Ureter (tissue), 1 donor: ENCODE measurements around the gene SSC4D. TPM values are rescaled to one million over a fixed set of nuclear protein-coding genes. Genes with fewer than 3 reads are reported as not detected.

Experiments
- DNase-seq: peaks from one replicate; pipeline ENCODE4 v3.0.0-alpha.2; 2020; ENCODE audit warnings: low spot score
- total RNA-seq: library from RNA; stranded (reverse); gene quantifications from one replicate; pipeline ENCODE4 v1.2.4, GENCODE V29; 2023
- donor health status: DM: yes; HTN: yes; CAD: no.

SSC4D gene
- total RNA-seq, 1 donor from 2014 or later: 0.70 TPM

DNA sequence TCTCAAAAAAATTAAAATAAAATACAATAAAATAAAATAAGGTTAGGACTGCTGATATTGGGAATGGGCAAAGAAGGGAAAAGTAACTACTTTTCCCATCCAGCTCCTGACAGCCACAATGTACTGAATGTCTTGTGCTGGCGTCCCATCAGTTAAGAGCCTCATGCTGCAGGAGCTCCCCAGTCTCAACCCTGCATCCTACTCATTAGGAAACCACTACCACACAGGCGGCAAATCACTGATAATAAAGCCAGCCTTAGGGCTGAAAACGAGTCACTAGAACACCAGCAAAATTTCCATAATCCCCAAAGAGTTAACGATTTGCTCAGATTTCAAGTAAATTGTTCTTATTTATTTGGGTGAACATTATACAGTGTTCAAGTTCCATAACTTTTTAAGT is 55.0 kb downstream of the SSC4D start:
- no peak for DNase-seq

DNA sequence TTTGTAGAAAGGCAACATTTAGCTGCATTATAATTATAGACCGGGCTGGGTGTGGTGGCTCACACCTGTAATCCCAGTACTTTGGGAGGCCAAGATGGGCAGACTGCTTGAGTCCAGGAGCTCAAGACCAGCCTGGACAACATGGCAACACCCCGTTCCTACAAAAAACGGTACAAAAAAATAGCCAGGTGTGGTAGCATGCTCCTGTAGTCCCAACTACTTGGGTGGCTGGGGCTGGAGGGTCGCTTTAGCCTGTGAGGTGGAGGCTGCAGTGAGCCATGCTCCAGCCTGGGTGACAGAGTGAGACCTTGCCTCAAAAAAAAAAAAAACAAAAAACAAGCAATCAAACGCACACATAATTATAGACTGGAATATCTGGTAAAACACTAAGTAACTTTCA is 55.8 kb downstream of the SSC4D start:
- DNase-seq: no peak

DNA sequence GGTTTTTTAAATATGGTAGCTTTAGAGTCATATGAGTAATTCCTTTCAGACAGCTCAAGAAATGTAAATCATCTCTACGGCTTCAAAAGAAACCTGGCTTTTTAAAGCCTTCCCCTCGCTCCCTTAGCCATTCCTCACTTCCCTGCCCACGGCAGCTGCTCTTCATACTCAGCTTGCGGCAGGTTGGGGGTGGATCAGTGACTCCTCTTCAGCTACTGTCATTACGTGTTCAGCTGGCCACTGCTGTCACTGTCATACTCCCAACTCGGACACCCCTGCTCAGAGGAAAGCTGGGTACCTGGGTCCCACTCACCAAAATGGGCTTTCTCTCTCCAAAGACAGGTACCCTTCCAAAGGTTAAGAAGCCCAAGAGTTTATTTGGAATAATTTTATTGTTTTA is 57.3 kb downstream of the SSC4D start:
- no peak for DNase-seq

DNA sequence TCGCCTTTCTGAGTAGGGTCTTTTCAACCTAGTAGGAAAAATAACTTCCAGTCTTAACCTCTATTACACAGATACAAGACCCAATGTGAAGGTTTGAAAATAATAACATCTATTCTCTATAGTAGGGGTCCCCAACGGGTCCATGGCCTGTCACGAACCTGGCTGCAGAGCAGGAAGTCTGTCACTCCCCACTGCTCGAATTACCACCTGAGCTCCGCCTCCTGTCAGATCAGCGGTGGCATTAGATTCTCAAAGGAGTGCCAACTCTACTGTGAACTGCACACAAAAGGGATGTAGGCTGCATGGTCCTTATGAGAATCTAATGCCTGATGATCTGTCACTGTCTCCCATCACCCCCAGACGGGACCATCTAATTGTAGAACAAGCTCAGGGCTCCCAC is 58.1 kb downstream of the SSC4D start:
- DNase-seq: no peak

DNA sequence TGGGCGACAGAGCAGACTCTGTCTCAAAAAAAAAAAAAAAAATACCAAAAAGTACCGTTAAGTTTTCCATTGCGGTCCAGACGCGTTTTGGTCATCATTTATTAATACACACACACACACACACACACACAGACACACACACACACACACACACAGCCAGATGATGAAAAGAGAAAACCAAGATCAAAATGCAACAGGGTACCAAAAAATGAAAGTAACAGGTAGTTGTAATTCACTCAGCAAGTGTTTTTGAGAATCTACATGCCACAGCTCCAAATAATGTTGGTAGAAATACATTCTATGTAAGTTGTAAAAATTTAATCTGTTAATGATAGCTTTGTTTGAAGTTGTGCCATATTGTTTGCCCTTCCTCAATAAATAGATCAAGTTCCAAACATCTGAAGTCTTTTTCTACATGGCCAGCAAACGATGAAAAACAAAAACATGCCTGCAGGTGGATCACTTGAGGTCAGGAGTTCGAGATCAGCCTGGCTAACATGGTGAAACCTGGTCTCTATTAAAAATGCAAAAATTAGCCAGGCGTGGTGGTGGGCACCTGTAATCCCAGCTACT is 60.1 kb downstream of the SSC4D start:
- DNase-seq: no peak

DNA sequence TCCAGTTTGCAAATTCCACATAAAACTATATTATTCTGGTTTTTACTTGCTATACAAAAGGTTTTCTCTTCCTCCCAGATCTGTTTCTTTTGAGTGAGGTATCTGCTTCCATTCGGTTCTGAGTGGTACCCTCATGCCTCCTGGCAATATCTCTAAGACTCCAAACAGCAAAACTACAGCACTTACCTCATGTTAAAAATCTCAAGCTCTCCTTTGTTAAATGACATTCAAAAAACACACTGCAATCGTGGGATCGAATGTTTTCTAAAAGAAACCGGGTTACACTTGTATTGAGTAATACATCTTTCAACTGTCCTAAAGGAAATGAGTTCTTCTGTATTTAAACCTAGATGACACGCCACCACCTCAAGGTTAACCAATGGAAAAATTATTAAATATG is 61.8 kb downstream of the SSC4D start:
- DNase-seq: no peak

DNA sequence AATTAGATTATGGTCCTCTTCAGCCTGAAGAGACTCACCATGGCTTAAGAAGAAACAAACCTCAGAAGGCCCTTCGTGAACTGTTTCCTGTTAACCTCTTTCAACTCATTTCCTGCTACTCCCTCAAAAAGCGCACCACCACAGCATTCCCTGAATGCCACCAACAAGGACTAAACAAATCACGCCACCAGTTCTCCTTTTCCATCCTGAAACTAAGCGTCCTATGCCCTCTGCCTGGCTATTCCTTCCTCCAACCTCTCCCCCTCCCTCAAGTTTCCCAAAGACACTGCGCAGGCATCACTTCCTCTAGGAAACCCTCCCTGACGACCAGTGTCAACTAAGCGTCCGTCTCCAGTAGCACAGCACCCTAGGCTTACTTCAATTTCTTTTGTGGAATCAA is 62.7 kb downstream of the SSC4D start:
- DNase-seq: no peak

DNA sequence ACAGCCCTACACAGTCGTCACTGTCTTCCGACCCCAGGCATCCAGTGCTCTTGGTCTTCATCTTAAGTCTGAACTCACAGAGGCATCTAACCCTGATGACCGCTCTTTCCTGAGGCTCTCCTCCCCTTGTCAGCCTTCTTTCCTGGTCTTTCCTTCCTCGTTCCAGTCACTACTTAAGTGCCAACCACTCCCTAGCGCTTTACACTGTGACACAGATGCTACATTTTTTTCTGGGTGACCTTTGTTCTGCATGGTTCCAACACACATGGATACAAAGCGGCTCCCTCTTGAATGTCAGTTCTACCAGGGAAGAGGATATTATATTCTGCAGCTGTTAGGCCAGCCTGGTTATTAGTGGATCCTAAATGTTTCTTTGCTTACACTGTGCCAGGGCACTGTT is 63.4 kb downstream of the SSC4D start:
- no peak for DNase-seq

DNA sequence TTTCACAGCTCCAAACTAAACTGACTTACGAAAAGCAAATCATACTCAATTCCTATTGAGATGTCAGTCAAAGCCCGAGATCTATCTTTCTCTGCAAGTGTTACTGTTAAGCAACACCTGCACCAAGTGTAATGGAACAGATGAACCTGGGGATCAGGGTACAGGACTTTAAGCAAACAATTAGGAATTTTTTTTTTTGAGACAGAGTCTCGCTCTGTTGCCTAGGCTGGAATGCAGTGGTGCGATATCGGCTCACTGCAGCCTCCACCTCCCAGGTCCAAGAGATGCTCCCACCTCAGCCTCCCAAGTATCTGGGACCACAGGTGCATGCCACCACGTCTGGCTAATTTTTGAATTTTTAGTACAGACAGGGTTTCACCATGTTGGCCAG is 65.6 kb downstream of the SSC4D start:
- DNase-seq: no peak

DNA sequence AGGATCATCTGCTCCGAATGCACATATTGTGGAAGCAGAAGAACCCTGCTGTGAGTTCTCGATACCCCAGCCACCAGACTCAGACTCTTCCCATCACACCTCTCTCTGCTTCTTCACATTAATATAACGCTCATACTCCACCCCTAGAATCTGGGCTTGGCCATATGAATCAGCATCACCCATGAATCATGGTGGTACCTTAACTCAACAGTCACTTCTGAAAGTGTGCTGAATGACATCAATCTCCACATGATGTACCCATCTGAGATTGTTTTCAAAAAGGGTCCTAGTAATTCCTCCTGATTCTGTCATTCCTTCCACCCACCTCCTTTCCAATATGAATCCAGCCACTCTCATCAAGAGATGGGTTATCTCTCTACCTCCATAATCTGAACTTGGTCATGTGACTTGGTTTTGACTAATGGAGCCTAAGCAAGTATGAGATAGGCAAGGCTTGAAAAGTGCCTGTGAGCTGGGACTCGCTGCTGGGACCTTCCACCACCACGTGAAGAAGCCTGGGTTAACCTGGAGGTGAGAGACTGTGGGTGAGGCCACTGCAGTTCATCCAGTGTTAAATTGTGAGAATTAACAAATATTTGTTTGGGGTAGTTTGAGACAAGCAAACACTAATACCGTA is 66.1 kb downstream of the SSC4D start:
- DNase-seq: no peak

DNA sequence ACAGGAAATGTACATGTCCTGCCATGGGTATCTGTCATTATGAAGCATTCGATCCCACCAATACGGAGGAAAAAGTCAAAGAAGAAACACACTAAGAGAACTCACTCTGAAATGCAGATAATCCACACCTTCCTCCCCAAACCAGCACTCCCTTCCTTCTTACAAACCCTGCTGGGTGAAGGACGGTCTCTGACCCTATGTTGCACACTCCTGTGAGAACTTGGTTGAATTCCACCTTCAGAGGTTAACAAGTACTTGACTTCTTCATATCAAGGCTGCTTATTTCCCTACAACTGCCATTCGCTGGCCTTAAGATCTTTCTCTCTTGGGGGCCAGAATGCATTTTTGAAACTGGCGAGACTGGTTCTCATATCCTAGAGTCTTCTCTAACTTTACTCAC is 67.3 kb downstream of the SSC4D start:
- no peak for DNase-seq

DNA sequence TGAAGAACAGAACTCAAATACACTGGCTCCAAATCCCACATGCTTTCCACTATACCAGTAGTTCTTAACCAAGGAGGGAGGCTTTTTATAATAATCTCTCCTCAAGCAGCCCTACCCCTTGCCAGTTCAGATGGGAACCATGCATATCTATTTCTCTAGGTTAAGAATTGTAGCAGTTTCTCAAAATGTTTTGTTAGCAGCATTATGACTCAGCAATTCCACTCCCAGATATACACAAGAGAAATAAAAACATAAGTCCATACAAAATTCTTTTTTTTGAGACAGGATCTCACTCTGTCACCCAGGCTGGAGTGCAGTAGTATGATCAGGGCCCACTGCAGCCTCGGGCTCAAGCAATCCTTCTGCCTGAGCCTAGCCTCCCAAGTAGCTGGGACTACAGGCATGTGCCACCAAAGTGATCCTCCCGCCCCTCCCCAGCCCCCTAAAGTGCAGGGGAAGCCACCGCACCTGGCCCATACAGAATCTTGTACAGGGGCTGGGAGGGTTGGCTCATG is 68.8 kb downstream of the SSC4D start:
- DNase-seq: no peak

Other genes with a start within 250 kb of the SSC4D start
- gene SRRM3, start 207.8 kb downstream of the SSC4D start, total RNA-seq: 2.3 TPM
- gene HSPB1, start 107.0 kb downstream of the SSC4D start, total RNA-seq: 1,074 TPM
- 99.4 TPM for gene YWHAG, start 50.7 kb downstream of the SSC4D start, total RNA-seq
- 23.3 TPM for gene ZP3, start 15.3 kb upstream of the SSC4D start, total RNA-seq
- gene DTX2, start 52.0 kb upstream of the SSC4D start, total RNA-seq: 67.8 TPM
- 111 TPM for gene UPK3B, start 100.9 kb upstream of the SSC4D start, total RNA-seq
- 1.3 TPM for gene SPDYE16, start 133.6 kb upstream of the SSC4D start, total RNA-seq
- 23.7 TPM for gene POMZP3, start 217.6 kb upstream of the SSC4D start, total RNA-seq